AG04450 (cell line): ENCODE measurements around the gene CHRNE. TPM values are rescaled to one million over a fixed set of nuclear protein-coding genes. Genes with fewer than 3 reads are reported as not detected.
"Not testable (repeated sequence)": the region's sequence is repeated elsewhere in the genome, so short reads cannot be mapped to it uniquely, and the experiment has no call there.

Experiments
- CTCF ChIA-PET: fragments of 300-600, 350-600 bp; formaldehyde crosslinking; extraction: SDS; loops from one replicate; lab custom pipeline; 2022; ENCODE audit warnings: antibody characterized with exemption, inconsistent platforms; lab: Charles Lee
- POLR2A ChIA-PET: fragments of 350-600 bp; formaldehyde crosslinking; extraction: SDS; loops from one replicate; lab custom pipeline; 2021; ENCODE audit warnings: antibody characterized with exemption, inconsistent platforms; lab: Yijun Ruan, JAX
- DNase-seq: peaks from one replicate; pipeline ENCODE4 v3.0.0-alpha.2; 2011; ENCODE audit warnings: low read depth, low spot score
- H3K27ac ChIP-seq: one replicate; pipeline ENCODE4 v1.5.1; 2012; ENCODE audit warnings: low read depth, low read length, control low read depth
- H3K27me3 ChIP-seq: one replicate; pipeline ENCODE4 v1.6.0; 2012; ENCODE audit warnings: low read length; ENCODE audit not compliant: control insufficient read depth, insufficient read depth
- H3K4me3 ChIP-seq: 2 replicates; pipeline ENCODE4 v1.5.1; 2011; ENCODE audit warnings: mild to moderate bottlenecking, low read depth, low read length, control low read depth
- H3K9me3 ChIP-seq: 2 replicates; pipeline ENCODE4 v1.5.1; 2012; ENCODE audit warnings: low read length; ENCODE audit not compliant: control insufficient read depth, insufficient read depth
- polyA plus RNA-seq: library from polyadenylated mRNA; depleted of rRNA; stranded (reverse); fragments of >200 nt; gene quantifications from 2 replicates; pipeline ENCODE4 v1.2.3, GENCODE V29; 2011
- TF ChIP-seq, protein P1 (sequence below): IDR thresholded peaks from 2 replicates; pipeline ENCODE4 v1.5.1; 2011; ENCODE audit warnings: low read depth, low read length, control low read depth, inconsistent platforms

CHRNE gene
- polyA plus RNA-seq, 1 experiment: 0.19 TPM

DNA sequence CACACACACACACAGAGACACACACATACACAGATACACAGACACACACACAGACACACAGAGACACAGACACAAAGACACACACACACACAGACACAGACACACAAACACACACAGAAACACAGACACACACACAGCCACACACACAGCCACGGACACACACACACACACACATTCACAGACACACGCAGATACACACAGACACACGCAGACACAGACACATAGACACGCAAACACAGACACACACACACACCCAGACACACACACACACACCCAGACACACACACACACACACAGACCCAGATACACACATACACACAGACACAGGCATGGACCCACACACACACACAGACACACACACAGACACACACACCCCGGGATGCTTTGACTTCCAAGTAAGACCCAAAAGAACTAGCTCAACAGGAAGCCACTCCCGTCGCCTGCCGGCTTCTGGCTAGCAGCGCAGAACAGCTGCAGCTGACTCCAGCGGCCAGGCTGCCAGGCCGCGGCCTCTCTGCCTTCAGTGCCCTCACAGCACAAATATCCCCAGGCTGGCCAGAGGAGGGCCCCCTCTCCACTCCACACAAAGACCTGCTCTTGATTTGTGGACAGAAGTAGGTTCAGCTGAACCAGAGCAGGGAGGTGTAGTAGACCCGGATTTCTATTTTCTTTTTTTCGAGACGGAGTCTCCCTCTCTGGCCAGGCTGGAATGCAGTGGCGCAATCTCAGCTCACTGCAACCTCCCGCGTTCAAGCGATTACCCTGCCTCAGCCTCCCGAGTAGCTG lies 6.0 kb upstream of the CHRNE start:
- peaks cover 3% of the 10 kb centered on the region for H3K27me3 ChIP-seq
- H3K4me3 ChIP-seq: no peak overlapping the region
- ChIA-PET CTCF (interaction anchor here (0.6 to 2.1 kb wide), 31 partner anchors 9 to 508 kb away, joined by 3 to 25 read pairs (median 4); partner anchors contain the start of genes C17orf107, CAMTA2, ENO3 and RNF167), POLR2A (interaction anchor here (0.6 to 1.8 kb wide), 9 partner anchors 11 to 443 kb away, joined by 3 to 14 read pairs (median 4); partner anchors contain the start of genes RNF167, SLC25A11 and SPAG7)
- H3K27ac ChIP-seq: no peak overlapping the region
- H3K9me3 ChIP-seq: no peaks in the 10 kb centered on the region
- TF ChIP-seq, protein P1, sequence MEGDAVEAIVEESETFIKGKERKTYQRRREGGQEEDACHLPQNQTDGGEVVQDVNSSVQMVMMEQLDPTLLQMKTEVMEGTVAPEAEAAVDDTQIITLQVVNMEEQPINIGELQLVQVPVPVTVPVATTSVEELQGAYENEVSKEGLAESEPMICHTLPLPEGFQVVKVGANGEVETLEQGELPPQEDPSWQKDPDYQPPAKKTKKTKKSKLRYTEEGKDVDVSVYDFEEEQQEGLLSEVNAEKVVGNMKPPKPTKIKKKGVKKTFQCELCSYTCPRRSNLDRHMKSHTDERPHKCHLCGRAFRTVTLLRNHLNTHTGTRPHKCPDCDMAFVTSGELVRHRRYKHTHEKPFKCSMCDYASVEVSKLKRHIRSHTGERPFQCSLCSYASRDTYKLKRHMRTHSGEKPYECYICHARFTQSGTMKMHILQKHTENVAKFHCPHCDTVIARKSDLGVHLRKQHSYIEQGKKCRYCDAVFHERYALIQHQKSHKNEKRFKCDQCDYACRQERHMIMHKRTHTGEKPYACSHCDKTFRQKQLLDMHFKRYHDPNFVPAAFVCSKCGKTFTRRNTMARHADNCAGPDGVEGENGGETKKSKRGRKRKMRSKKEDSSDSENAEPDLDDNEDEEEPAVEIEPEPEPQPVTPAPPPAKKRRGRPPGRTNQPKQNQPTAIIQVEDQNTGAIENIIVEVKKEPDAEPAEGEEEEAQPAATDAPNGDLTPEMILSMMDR: peak; percentile 89
- DNase-seq: peak; percentile 85

DNA sequence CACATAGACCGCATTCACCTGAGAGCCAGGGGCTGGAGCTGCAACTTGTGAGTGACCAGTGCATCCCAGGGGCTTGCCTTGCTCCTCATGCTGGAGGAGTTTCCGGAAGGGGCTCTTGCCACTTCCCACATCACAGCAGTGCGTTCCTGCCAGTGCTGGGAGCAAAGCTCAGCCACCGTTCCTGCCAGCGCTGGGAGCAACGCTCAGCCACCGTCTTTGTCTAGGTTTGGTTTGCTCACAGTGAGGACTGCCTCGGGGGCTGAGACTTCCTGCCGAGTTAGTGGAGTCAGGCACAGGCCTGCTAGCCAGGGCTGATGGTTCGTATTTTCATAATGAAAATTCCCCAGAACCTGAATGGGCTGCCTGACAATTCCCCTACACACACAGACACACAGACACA lies 5.4 kb upstream of the CHRNE start:
- TF ChIP-seq, protein P1: no peak
- Histone ChIP-seq H3K27me3 (peaks cover 3% of the 10 kb centered on the region), H3K27ac (no peak overlapping the region), H3K4me3 (no peak overlapping the region), H3K9me3 (no peaks in the 10 kb centered on the region)
- no peak for DNase-seq
- ChIA-PET CTCF (interaction anchor here (0.6 to 2.1 kb wide), 26 partner anchors 9 to 508 kb away, joined by 3 to 25 read pairs (median 4); partner anchors contain the start of genes CAMTA2, ENO3, RNF167 and SLC25A11), POLR2A (interaction anchor here (1.0 to 1.8 kb wide), 5 partner anchors 12 to 59 kb away, joined by 3 to 14 read pairs (median 4); partner anchors contain the start of genes RNF167, SLC25A11 and SPAG7)

DNA sequence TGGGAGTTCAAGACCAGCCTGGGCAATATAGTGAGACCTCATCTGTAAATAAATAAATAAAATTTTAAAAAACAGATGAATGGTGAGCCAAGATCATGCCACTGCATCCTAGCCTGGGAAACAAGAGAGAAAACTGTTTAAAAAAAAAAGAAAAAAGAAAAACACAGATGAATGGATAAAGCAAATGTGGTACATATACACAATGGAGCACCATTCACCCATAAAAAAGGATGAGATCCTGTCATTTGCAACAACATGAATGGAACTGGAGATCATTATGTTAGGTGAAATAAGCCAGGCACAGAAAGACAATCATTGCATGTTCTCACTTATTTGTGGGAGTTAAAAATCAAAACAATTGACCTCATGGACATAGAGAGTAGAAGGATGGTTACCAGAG lies 3.7 kb upstream of the CHRNE start:
- H3K27me3 ChIP-seq, H3K27ac ChIP-seq, DNase-seq, H3K4me3 ChIP-seq, POLR2A ChIA-PET, CTCF ChIA-PET, H3K9me3 ChIP-seq: not testable (repeated sequence)

DNA sequence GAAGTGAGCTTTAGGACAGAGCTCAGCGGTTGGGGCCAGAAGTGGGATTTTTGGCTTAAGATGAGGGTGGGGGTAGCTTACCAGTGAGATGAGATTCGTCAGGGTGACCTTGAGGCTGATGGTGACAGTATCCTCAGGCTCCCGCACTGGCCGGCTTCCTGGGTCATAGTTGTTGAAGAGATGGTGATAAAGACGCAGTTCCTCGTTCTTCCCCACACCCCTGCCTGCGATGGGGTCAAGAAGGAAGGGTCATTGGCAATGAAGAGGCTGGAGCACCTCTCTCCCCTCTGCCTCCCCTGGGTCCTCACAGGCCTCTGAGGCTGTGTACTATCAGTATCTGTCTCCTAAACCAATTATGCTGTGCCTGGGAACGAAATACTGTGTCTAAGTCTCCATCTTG lies 358 bp downstream of the CHRNE start:
- Histone ChIP-seq H3K9me3 (peaks cover 26% of the 10 kb centered on the region; the same call in 1 of the 2 replicates), H3K4me3 (no peak overlapping the region), H3K27ac (no peak overlapping the region), H3K27me3 (peaks cover 5% of the 10 kb centered on the region)
- TF ChIP-seq, protein P1: no peak
- ChIA-PET CTCF (interaction anchor here (0.7 to 1.8 kb wide), 5 partner anchors 12 to 194 kb away, joined by 3 to 7 read pairs (median 4); no protein-coding TSS in a partner anchor), POLR2A (no interaction called here)
- DNase-seq: no peak

DNA sequence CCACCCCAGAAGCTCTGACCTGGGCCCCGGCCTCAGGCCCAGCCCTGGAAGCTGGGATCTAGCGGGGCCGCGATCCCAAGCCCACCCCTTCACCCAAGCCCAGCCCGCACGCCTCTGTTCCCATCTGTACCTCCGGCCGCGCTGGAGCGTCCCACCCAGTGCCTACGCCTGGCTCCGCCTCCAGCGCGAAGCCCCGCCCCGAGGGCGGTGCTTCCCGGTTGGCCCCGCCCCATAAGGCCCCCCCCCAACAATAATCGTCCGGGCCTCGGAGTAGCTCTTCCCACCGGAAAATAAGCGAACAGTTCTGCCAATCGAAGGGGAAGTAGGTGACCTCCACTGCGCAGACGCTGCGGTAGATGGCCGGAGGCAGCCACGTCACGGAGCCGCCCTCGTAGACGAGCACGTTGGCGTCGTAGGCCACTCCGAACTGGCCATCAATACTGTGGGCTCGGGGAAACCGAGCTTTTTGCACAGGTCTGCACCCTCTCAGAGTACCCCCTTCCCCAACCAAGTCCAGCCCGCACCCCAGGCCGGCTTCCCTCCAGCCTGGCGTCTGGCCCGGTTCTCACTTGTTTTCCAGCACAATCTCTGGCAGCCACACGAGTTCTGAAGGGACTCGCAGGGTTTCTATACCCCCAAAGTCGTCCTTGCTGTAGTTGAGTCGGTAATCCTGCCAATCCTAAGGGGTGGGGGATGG lies 1.1 kb downstream of the CHRNE start:
- ChIA-PET CTCF (interaction anchor here (0.6 to 2.2 kb wide), 5 partner anchors 11 to 335 kb away, joined by 3 to 5 read pairs (median 4); partner anchors contain the start of gene ARRB2), POLR2A (interaction anchor here (0.6 kb wide), 1 partner anchor 360 kb away, joined by 4 read pairs; no protein-coding TSS in a partner anchor)
- Histone ChIP-seq H3K9me3 (peaks cover 26% of the 10 kb centered on the region; the same call in 1 of the 2 replicates), H3K4me3 (no peak overlapping the region), H3K27ac (no peak overlapping the region), H3K27me3 (peaks cover 5% of the 10 kb centered on the region)
- DNase-seq: no peak
- TF ChIP-seq, protein P1: no peak
